NCI-H128 (cell line): ENCODE data around the gene PNLIPRP2.

Source experiments
- DNase-seq: peaks from one replicate; lab custom pipeline; 2025; ENCODE audit not compliant: unreplicated experiment; lab: John Stamatoyannopoulos, UW

The PNLIPRP2 gene

GRCh38 chr10:116612107-116612769 lies 8.5 kb upstream of the PNLIPRP2 start:
- DNase-seq, result no peak

GRCh38 chr10:116613471-116613870 lies 7.3 kb upstream of the PNLIPRP2 start:
- DNase-seq, result no peak

- no peak for DNase-seq
Observed at GRCh38 chr10:116614796-116615195, 6.0 kb upstream of the PNLIPRP2 start.

GRCh38 chr10:116615199-116615776 lies 5.5 kb upstream of the PNLIPRP2 start:
- no peak for DNase-seq

- no peak for DNase-seq
Observed at GRCh38 chr10:116621476-116621875, 723 bp downstream of the PNLIPRP2 start.

GRCh38 chr10:116621934-116622655 lies 1.3 kb downstream of the PNLIPRP2 start:
- no peak for DNase-seq

GRCh38 chr10:116625845-116626244 lies 5.1 kb downstream of the PNLIPRP2 start:
- no peak for DNase-seq

GRCh38 chr10:116626815-116627214 lies 6.1 kb downstream of the PNLIPRP2 start:
- DNase-seq, result no peak

GRCh38 chr10:116627386-116627933 lies 6.7 kb downstream of the PNLIPRP2 start:
- DNase-seq, result no peak

- DNase-seq, result no peak
Observed at GRCh38 chr10:116629340-116629739, 8.6 kb downstream of the PNLIPRP2 start.

GRCh38 chr10:116630020-116630419 lies 9.3 kb downstream of the PNLIPRP2 start:
- no peak for DNase-seq

- no peak for DNase-seq
Observed at GRCh38 chr10:116631871-116632295, 11.1 kb downstream of the PNLIPRP2 start.

GRCh38 chr10:116632596-116633215 lies 12.0 kb downstream of the PNLIPRP2 start:
- no peak for DNase-seq

GRCh38 chr10:116633216-116633600 lies 12.5 kb downstream of the PNLIPRP2 start:
- DNase-seq, result no peak

GRCh38 chr10:116634126-116634975 lies 13.6 kb downstream of the PNLIPRP2 start:
- no peak for DNase-seq

GRCh38 chr10:116636385-116636784 lies 15.6 kb downstream of the PNLIPRP2 start:
- no peak for DNase-seq

- DNase-seq, result no peak
Observed at GRCh38 chr10:116636976-116637375, 16.2 kb downstream of the PNLIPRP2 start.

GRCh38 chr10:116637830-116638229 lies 17.1 kb downstream of the PNLIPRP2 start:
- DNase-seq, result no peak

GRCh38 chr10:116646502-116646901 lies 25.7 kb downstream of the PNLIPRP2 start:
- no peak for DNase-seq

GRCh38 chr10:116648903-116649302 lies 28.1 kb downstream of the PNLIPRP2 start:
- DNase-seq, result no peak

- no peak for DNase-seq
Observed at GRCh38 chr10:116653885-116654284, 33.1 kb downstream of the PNLIPRP2 start.
